HG03520 (cell line): ENCODE results near the gene HOXB7.

Experiments used
- ATAC-seq: cut with Tn5 transposase; IDR thresholded peaks from one replicate; pipeline ENCODE4 v1.9.1; 2021; ENCODE audit warnings: mild to moderate bottlenecking, moderate library complexity; ENCODE audit not compliant: unreplicated experiment

HOXB7 gene

DNA sequence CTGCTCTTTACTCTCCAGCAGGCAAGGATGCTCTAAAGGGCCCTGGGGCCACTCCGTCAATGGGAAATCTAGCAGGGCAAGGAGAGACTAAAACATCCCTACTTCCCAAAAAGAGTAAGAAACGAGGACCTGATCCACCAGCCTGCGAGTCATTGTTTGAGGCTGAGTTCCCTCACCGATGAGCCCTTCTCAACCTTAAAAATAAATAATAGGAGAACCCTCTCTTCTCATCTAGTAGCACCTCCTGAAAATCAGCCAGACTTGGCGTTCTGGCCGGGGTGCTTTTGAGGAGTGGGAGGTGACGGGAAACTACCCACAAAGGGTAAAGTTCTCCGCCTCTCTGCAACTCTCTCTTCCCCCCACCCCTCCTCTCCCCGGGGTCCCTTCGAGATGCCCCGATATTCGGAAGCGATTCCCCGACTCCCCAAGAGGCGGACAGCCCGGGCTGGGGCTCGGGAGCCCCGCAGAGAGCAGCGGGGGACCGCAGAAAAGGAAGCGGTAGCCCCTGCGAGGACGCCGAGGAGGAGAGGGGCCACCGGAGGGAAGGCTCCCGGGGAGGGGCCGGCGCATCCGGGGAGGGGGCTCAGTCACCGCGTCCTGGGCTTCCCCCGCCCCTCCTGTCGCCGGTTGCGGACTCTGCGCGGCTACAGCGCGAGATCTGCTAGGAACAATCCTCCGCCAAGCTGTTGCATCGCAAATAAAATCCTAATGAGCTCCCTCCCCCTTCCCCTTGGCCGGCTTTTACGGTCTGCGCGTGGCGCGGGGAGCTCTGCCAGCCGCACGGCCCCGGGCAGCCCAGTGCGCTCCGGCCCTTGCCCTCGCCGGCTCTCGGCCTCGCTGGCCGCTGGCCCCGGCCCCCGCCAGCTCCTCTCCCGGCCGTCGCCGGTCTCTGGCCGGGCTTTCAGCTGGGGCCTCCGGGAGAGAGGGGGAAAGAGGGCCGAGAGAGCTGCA lies 14.0 kb upstream of the HOXB7 start:
- ATAC-seq, result no peak

DNA sequence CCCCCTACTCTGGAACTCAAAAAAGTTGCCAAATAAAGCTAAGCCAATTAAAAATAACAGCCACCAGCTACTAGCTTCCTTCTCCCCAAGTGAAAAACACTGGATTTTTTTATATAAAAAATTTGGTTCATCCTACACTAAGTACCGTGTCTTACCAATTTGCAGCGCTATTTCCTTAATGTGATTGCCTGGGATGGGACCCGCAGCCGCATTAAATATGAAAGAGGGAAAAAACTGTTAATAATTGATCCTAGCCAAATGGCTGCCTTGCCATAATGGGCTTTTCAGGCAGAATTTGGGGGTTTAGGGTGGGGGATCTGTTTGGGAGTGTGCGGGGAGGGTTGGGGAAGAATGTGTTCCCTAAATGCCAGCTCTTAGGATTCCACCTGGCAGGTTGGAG lies 13.3 kb upstream of the HOXB7 start:
- no peak for ATAC-seq

DNA sequence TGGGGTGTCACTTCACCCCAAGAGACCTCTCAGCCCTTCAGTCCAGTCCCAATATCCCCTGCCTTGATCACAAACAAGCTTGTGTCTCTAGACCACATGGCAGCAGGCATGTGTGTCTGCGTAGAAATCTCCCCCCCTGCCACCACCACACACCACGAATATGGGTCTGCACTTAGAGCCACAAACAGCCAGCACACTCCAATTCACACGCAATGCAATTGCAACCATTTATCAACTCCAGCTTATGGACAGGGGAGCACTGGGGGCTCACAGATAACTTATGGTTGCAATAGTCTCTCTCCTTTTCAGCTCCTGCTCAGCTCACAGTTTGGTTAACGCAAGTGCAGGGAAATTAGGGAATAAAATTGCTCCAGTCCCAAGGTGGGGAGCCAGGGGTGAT lies 12.8 kb upstream of the HOXB7 start:
- no peak for ATAC-seq

DNA sequence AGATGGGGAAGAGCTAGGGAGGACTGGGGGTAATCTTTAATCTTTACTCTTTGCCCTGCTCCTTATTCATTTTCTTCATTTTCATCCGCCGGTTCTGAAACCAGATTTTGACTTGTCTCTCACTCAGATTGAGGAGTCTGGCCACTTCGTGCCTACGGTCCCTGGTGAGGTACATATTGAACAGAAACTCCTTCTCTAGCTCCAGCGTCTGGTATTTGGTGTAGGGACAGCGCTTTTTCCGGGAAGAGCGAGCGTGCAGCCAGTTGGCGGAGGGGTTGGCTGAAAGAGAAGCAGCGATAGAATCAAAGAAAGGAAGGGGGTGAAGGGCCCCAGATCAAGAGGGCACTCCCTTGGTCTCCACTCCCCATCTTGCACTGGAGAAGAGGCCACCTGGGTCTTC lies 12.0 kb upstream of the HOXB7 start:
- ATAC-seq, result no peak

DNA sequence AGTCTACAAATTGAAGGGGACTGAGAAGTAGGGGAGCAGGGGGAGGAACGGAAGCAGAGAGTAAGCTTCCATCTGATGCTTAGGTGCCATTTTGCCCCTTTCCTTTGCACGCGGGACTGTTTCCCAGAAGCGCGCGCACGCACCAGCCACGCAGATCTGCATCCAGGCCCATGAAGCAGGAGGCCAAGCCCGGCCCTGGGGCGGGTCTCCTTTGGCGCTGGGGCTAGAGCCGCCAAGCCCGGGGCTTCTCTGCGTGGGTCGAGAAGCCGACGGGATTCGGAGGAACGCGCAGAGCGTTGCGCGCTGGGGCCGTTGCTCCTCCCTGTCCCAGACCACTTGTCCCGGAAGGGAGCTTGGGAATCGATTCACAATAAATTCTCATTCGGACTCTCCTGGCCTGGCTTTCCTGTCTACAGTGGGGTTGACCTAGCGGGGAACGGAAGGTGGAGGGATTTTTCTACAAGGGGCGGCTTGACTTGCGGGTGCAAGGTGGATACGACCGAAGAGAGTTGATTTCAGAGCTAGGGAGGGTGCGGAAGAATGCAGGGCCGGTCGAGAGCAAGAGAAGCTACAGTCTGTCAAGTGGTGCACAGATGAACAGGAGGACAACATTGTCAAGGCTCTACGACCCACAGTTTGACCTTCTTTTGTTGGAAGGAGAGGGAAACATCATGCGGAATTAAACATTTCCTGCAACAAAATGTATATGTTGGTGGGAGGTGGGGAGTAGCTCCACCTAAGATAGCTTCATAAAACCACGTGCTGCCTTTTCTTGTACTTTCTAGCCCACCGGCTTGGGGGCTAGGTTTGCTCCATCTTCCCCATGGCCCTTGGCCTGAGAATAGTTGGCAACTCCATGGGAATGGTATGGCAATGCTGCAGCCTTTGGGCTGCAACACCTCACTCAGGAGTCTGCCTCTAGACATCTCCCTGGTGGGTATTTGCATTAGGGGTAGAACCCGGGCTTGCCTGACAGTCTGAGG lies 10.9 kb upstream of the HOXB7 start:
- ATAC-seq, result no peak

DNA sequence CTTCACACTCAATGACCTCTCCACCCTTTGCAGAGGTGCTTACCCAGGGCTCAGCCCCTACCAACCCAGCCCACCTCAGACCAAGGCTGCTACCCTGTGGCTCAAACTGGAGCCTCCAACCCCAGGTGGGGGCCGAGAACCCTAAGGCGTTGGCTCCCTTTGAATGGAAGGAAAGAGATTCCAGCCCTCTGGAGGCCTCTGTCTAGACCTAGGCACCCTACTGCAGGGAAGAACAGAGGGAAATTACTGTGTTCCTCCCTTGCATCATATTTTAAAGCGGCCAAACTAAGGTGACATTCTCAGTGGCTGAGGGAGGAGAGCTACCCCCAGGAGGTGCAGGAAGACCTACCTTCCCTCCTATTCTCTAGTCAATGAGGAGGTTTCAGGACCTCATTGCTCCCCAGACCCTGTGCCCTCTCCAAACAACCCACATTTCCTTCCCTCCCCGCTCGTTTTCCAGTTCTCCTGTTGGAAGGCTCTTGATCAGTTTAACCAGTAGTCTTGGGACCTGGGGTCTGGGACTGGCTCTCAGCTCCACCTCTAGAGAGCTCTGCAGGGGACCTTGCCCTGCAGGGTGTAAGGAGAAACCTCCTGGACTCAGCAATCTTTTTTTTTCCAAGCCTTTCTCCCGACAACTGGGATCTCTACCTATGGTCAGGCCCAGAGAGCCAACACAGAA lies 9.8 kb upstream of the HOXB7 start:
- no peak for ATAC-seq

DNA sequence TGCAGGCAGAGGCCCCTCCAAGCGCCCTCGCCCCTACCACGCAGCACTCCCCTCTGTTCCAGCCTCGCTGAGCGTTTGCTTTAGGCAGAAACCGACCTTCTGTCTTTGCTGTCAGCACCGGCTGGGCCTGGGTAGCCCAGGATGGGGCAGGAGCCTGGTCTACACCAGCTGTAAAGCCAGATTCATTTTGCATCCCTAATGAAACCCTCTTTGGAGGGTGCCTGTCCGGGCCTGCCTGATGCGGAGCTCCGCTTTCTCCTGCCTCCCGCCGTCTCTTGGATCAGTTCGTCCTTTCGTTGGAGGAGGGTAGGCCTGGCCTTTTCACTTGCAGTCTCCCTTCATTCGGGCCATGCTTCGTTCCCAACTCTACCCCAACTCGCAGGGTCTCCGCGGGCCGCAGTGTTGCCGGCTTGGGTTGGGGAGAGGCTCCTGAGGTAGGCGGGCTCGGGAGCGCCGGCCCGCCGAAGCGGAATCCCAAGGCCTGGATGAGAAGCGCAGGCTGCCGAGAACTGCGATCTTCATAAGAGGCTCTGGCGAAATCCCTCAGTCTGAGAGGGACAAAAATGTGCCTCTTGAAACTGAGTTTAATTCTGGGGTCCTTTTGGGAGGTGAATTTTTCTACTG lies 9.1 kb upstream of the HOXB7 start:
- ATAC-seq, result no peak

DNA sequence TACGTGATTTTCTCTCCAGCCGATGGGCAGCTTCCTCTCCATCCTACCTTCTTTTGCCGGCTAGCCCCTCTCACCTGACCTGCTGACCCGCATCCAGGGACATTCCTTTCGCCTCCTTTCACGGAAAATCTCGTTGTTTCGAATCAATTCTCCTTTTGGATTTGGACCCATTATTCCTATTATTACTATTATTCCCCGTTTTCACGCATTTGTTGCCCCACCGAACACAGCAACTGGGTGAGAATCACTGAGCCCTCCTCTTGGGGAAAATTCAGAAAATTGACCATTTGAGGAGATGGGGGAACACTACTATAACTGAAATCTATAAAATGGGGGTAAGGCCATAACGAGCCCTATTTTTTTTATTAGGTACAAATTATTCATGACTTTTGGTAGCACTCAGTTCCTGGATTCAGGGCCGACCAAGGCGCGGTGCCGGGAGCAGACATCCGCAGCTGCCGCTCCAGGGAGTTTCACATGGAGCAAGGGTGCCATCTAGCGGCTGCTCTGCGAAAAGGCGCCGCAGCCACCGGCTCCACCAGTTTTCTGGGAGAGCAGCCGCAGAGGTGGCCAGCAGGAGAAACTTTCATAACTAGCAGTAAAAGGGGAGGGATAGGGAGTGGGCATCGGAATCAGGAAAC lies 7.6 kb upstream of the HOXB7 start:
- no peak for ATAC-seq

DNA sequence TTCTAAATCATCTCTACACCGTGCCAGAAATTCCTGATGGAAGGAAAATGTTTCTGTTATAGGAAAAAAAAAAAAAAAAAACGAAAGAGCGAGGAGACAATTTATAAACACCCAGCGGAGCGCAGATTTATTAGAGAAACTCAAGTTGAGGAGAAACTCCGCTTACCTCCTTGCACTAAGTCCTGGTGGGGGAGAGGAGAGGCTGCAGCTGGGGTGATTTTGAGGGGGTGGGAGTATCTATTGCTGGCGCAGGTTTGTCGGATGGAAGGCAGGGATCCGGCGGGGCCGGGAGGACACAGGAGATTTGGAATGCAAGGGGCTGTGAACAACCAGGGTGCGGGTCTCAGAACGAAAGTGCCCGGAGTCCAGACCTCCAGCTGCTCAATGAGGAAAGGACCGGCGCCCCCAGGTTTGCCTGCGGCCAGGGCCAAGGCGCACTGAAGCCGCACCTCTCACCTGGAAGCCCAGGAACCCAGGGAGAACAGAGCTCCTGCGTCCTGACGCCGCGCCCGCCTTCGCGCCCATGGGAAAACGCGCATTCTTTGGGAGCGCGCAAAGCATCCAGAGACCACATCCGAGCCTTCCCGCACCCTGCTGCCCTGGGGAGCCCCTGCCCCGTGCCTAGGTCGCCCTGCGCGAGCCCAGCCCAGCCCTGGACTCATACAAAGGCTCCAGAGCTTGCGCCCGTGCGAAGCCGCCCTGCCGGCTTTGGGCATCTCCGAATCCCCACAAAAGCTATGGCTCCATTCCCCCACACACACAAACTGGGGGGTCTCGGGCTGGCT lies 6.8 kb upstream of the HOXB7 start:
- ATAC-seq, result no peak

DNA sequence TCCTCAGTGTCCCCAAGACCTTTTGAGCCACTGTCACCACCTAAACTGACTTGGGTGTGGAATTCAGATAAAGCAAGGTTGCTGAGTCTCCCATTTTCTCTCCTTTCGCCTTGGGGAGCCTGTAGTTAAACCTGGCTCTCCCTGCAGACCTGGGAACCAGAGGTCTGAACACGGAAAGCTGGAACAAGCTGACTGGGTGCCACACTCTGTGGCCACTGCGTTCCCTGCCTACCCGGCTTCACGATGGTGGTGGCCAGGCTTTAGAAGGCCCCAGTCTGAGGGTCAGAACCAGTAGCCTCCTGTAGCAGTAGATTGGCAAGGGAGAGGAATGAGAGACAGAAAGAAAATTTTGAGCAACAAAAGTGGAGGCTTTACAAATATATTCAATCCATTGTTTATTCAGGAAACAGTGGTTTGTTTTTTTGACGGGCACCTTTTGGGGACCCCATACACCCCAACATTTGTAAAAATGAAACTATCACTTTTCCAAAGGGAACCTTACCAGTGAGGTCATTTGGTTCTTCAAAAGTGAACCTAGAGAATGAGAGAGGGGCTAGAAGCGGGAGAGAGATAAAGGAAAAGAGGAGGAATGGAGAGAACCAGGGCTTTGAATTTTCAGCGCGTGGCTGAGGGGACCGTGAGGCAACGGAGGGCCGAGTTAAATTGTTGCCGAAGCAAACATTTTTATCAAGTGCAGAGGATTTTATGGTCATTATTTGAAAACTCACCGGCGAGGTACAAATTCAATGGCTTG lies 6.1 kb upstream of the HOXB7 start:
- no peak for ATAC-seq

DNA sequence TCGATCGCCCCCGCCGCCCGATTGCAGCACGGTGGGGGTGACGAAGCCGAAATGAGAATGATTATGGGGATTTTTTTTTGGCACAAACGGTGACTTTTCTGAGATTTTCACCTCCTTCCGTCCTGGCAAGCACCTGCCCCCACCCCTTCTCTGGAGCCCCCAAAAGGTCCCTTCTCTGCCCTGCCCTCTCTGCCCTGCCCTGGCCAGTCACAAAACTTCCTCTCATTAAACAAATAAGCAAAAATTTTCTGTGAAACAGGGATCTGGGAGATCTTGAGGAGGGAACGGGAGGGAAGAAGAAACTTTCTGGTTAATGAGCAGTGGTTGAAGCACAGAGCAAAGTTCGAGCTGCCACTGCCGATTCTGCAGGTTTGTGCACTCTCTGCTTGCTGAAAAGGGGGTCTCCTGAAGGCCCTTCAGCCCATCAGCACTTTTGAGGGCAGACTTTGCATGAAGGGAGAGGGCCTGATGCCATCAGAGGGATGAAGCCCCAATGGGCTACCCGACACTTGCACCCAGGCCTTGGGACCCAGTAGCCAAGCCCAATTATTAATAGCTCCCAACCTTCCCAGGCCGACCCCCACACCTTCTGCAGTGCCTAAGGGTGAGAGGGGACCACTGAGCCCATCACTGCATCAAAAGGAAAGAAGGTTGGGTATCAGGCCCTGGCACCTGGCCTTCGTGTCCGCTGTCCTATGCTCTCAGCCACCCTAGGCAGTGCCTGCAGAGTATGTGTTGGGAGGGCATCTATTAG lies 5.3 kb upstream of the HOXB7 start:
- no peak for ATAC-seq

DNA sequence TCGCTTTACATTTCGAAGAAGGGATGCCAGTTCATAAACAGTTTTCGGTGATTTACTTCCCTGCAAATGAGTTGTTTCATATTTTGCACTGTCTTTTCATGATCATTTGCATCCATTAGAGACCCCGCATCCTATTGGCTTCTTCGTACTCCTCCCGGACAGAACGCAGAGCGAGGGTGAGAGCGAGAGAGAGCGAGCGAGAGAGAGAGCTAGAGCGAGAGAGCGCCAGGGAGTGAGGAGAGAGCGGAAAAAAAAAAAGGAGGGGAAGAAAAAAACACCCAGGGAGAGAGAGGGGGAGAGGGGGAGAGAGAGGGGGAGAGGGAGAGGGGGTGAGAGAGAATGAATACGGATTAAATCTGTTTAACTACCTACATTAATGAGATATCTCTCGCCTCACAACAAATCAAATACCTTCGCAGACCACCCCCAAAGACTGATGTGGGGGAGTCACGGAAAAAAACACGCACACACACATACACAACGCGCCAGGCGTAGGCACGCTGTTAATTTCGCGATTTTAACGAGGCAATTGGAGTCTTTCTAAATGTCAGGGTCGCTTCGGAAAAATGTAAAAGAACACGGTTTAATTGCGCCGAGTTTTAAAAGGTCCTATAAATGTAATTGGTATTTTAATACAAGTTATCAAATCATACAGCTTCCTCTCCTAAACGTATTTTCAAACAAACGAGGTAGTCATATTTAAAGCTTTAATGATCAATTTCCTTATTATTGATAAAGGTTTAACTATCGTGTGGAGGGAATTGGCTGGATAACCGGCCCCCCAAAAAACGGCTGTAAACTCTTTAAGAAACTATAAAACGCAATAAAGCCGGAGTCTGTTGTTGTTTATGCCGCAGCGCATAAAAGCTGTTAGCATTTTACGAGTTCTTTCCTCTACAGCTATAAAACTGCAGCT lies 4.5 kb upstream of the HOXB7 start, which contains the start of gene HOXB8:
HOXB8 (minus strand) TSS at position 246 of the 916 bp plus-strand sequence. CDS start 588 bp downstream, outside the sequence.
- no peak for ATAC-seq

DNA sequence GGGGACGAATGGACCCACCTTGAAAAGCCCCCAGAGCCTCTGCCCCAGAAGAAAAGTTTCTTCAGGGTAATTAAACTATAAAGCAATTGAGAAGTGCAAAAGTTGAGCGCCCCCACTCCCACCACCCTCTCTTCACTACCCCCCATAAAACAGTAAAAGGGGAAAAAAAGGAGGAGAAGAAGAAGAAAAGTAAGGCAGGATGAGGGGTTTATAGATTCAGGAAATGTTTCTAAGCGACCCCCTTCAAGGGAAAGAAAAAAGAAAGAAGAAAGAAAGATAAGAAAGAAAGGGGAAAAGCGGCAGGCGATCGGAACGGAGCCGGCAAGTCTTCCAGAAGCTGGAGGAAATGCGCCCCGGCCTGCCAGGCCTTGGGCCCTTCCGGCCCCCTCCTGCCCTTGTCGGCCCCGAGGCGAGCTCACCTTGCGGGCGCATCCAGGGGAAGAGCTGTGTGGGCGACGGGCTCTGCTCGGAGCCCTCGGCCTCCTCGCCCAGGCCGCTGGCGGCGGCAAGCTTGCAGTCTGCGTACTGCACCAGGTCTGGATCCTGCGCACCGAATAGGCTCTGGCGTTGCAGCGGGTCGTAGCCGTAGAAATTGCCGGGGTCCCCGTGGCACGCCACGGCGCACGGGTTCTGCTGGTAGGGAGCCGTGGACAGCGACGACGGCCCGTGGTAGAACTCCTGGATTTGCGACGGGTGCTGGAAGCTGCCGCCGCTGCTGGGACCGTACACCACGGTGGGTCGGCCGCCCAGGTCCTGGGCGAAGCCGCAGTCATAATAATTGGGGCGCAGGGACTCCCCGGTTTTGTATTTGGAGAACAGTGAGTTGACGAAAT lies 3.3 kb upstream of the HOXB7 start:
- ATAC-seq, result no peak

DNA sequence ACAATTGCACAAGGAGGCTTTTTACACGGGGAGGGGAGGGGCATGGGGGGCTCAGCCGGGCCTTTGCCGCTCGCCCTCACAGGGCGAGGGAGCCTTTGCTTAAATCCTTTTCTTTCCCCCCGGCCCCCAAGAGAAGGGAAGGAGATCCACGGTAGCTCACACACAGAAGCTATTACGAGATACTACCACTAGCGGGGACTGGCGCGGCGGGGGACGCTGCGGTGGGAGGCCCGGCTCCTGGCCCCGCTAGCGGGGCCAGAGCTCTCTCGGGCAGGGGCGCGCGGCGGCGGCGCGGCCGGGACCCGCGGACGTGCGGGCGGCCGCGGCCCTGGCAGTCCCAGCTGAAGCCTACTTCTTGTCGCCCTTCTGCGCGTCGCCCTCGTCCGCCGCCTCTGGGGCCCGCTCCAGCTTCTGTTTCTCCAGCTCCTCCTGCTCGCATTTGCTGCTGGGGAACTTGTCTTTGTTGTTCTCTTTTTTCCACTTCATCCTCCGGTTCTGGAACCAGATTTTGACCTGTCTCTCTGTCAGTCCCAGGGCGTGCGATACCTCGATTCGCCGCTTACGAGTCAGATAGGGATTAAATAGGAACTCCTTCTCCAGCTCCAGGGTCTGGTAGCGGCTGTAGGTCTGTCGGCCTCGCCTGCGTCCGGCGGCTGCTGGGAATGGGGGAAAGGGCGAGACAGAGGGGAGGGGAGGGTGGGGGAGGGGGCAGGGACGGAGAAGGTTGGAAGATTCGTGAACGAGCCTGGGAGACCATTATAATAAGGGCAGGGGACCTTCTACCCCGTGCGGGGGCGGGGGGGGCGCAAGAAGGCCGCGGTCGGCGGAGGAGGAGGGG lies 2.3 kb upstream of the HOXB7 start:
- no peak for ATAC-seq

DNA sequence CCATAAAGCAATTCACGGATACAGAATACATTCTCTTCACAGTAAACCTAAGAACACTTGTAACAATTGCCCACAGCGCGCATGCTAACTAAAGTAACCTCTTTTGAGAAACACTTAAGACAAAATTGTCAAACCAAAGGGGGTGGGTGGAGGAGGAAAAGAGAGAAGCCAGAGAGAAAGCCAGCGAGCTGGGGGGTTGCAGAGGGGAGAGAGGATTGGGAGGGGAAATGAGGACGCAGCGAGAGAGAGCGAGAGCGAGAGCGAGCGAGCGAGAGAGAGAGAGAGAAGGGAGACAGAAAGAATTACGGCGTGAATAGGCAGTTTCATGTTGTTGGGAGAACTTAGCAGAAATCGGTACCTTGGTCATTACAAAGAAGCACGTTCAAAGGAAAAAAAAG lies 1.6 kb upstream of the HOXB7 start:
- no peak for ATAC-seq
